Measurements from ENCODE around the gene SOX5.

The SOX5 gene

GRCh38 chr12:23911574-23911973 lies 37.9 kb downstream of the SOX5 start:
- Histone ChIP-seq H3K27ac (ENCODE audit: low read depth, low read length) (no peak overlapping the region), H3K9me3 (ENCODE audit: control insufficient read depth in 1 of 2, low read length in 2 of 2) (no peaks in the 10 kb centered on the region), H3K36me3 (ENCODE audit: control insufficient read depth in 1 of 2, insufficient read depth in 2 of 2, low read length in 2 of 2) (no peaks in the 10 kb centered on the region), H3K4me1 (ENCODE audit: control insufficient read depth in 1 of 2, insufficient read depth in 2 of 2, low read length in 2 of 2) (no peaks in the 10 kb centered on the region), H3K27me3 (ENCODE audit: control insufficient read depth in 1 of 2, insufficient read depth in 2 of 2, low read length in 2 of 2) (no peaks in the 10 kb centered on the region), H3K9ac (ENCODE audit: low read depth in 1 of 2, low read length in 2 of 2) (no peak overlapping the region), H3K4me3 (ENCODE audit: low read depth in 1 of 2, low read length in 2 of 2) (no peak overlapping the region)

DNA sequence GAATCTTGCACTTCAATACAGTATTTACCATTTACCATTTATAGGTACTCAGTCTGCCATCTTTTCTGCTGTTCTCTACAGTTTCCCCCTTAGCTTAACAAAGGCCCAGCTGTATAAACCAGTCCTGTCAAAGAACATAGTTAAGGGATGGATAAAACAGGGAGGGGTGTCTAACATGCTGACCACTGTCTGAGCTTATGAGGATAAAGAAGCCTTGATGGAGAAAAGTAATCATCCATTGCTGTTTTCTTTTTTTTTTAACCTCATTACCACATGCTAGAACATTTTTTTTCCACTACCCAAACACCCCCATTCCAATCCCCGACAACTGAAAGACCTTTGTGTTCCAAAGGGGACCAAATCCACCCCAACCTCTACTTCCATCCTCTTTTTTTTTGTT lies 39.9 kb downstream of the SOX5 start:
- Histone ChIP-seq H3K9me3 (ENCODE audit: control insufficient read depth in 1 of 2, low read length in 2 of 2) (no peaks in the 10 kb centered on the region), H3K27me3 (ENCODE audit: control insufficient read depth in 1 of 2, insufficient read depth in 2 of 2, low read length in 2 of 2) (no peaks in the 10 kb centered on the region), H3K9ac (ENCODE audit: low read depth in 1 of 2, low read length in 2 of 2) (no peak overlapping the region), H3K36me3 (ENCODE audit: control insufficient read depth in 1 of 2, insufficient read depth in 2 of 2, low read length in 2 of 2) (no peaks in the 10 kb centered on the region), H3K4me1 (ENCODE audit: control insufficient read depth in 1 of 2, insufficient read depth in 2 of 2, low read length in 2 of 2) (no peaks in the 10 kb centered on the region), H3K4me3 (ENCODE audit: low read depth in 1 of 2, low read length in 2 of 2) (no peak overlapping the region), H3K27ac (ENCODE audit: low read depth, low read length) (no peak overlapping the region)

DNA sequence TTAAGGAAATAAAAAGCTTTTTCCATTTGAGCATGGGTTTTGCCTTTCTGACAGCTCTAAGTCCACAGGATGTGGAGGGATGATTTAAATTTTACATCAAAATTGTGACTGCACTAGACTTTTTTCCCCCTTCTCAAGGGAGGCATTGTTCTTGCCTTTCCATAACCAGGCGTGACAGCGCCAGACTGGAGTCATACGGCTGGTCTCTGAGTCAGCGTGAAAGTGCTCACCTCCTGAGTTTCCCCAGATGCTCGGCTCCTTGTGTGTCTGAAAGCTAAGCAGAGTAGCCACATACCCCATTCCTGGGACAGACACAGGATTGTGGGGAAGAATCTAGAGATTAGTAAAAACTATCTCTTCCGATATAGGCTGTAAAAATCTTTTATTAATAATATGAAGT lies 43.1 kb downstream of the SOX5 start:
- no peak overlapping the region for H3K4me3 ChIP-seq (ENCODE audit: low read depth in 1 of 2, low read length in 2 of 2)
- no peaks in the 10 kb centered on the region for H3K9me3 ChIP-seq (ENCODE audit: control insufficient read depth in 1 of 2, low read length in 2 of 2)
- no peaks in the 10 kb centered on the region for H3K4me1 ChIP-seq (ENCODE audit: control insufficient read depth in 1 of 2, insufficient read depth in 2 of 2, low read length in 2 of 2)
- H3K9ac ChIP-seq (ENCODE audit: low read depth in 1 of 2, low read length in 2 of 2) = no peak overlapping the region
- no peaks in the 10 kb centered on the region for H3K36me3 ChIP-seq (ENCODE audit: control insufficient read depth in 1 of 2, insufficient read depth in 2 of 2, low read length in 2 of 2)
- no peak overlapping the region for H3K27ac ChIP-seq (ENCODE audit: low read depth, low read length)
- H3K27me3 ChIP-seq (ENCODE audit: control insufficient read depth in 1 of 2, insufficient read depth in 2 of 2, low read length in 2 of 2) = no peaks in the 10 kb centered on the region

DNA sequence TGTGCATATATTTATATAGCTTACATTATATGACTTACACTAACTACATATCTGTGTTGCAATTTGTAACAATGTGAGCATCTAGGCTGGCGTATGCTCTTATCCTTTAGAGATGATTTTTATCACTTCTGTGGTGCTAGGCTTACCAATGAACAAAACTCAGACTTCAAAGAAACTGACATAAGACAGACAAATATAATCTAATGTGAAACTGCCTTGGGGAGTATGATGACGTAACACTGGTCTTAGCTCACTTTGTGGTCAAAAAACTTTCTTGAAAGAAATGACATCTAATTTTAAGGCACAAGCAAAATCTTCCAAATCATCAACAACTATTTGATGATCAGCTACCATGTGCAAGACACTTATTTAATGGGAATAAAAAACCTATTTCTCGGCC lies 50.0 kb downstream of the SOX5 start:
- Histone ChIP-seq H3K27me3 (ENCODE audit: control insufficient read depth in 1 of 2, insufficient read depth in 2 of 2, low read length in 2 of 2) (no peaks in the 10 kb centered on the region), H3K4me3 (ENCODE audit: low read depth in 1 of 2, low read length in 2 of 2) (no peak overlapping the region), H3K36me3 (ENCODE audit: control insufficient read depth in 1 of 2, insufficient read depth in 2 of 2, low read length in 2 of 2) (no peaks in the 10 kb centered on the region), H3K27ac (ENCODE audit: low read depth, low read length) (no peak overlapping the region), H3K4me1 (ENCODE audit: control insufficient read depth in 1 of 2, insufficient read depth in 2 of 2, low read length in 2 of 2) (no peaks in the 10 kb centered on the region), H3K9me3 (ENCODE audit: control insufficient read depth in 1 of 2, low read length in 2 of 2) (no peaks in the 10 kb centered on the region), H3K9ac (ENCODE audit: low read depth in 1 of 2, low read length in 2 of 2) (no peak overlapping the region)

DNA sequence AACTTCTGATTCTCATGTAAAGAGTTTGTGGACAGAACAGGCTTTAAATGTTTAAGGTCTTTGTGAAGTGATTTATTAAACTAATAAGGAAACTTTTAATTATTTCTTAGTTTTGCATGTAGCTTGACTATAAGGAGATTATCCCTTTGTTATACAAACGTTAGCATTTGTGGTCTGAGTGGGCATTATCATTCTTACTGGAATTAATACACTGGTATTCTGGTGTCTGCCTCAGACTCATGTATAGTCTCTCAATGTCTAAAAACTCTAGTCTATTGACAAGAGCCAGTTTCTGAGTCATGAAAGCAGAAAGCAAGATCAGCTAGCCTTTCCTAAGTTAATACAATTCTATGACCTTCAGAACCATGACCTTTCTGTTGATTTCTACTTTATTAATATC lies 51.3 kb downstream of the SOX5 start:
- Histone ChIP-seq H3K27ac (ENCODE audit: low read depth, low read length) (no peak overlapping the region), H3K9ac (ENCODE audit: low read depth in 1 of 2, low read length in 2 of 2) (no peak overlapping the region), H3K27me3 (ENCODE audit: control insufficient read depth in 1 of 2, insufficient read depth in 2 of 2, low read length in 2 of 2) (no peaks in the 10 kb centered on the region), H3K4me1 (ENCODE audit: control insufficient read depth in 1 of 2, insufficient read depth in 2 of 2, low read length in 2 of 2) (no peaks in the 10 kb centered on the region), H3K4me3 (ENCODE audit: low read depth in 1 of 2, low read length in 2 of 2) (no peak overlapping the region), H3K36me3 (ENCODE audit: control insufficient read depth in 1 of 2, insufficient read depth in 2 of 2, low read length in 2 of 2) (no peaks in the 10 kb centered on the region), H3K9me3 (ENCODE audit: control insufficient read depth in 1 of 2, low read length in 2 of 2) (no peaks in the 10 kb centered on the region)

GRCh38 chr12:23895792-23896218 lies 53.7 kb downstream of the SOX5 start:
- no peak overlapping the region for H3K27ac ChIP-seq (ENCODE audit: low read depth, low read length)
- no peaks in the 10 kb centered on the region for H3K9me3 ChIP-seq (ENCODE audit: control insufficient read depth in 1 of 2, low read length in 2 of 2)
- H3K27me3 ChIP-seq (ENCODE audit: control insufficient read depth in 1 of 2, insufficient read depth in 2 of 2, low read length in 2 of 2) = no peaks in the 10 kb centered on the region
- no peaks in the 10 kb centered on the region for H3K36me3 ChIP-seq (ENCODE audit: control insufficient read depth in 1 of 2, insufficient read depth in 2 of 2, low read length in 2 of 2)
- no peak overlapping the region for H3K9ac ChIP-seq (ENCODE audit: low read depth in 1 of 2, low read length in 2 of 2)
- no peak overlapping the region for H3K4me3 ChIP-seq (ENCODE audit: low read depth in 1 of 2, low read length in 2 of 2)
- H3K4me1 ChIP-seq (ENCODE audit: control insufficient read depth in 1 of 2, insufficient read depth in 2 of 2, low read length in 2 of 2) = no peaks in the 10 kb centered on the region

GRCh38 chr12:23893611-23894010 lies 55.9 kb downstream of the SOX5 start:
- H3K36me3 ChIP-seq (ENCODE audit: control insufficient read depth in 1 of 2, insufficient read depth in 2 of 2, low read length in 2 of 2) = no peaks in the 10 kb centered on the region
- H3K27me3 ChIP-seq (ENCODE audit: control insufficient read depth in 1 of 2, insufficient read depth in 2 of 2, low read length in 2 of 2) = no peaks in the 10 kb centered on the region
- H3K27ac ChIP-seq (ENCODE audit: low read depth, low read length) = no peak overlapping the region
- no peak overlapping the region for H3K4me3 ChIP-seq (ENCODE audit: low read depth in 1 of 2, low read length in 2 of 2)
- H3K4me1 ChIP-seq (ENCODE audit: control insufficient read depth in 1 of 2, insufficient read depth in 2 of 2, low read length in 2 of 2) = no peaks in the 10 kb centered on the region
- H3K9me3 ChIP-seq (ENCODE audit: control insufficient read depth in 1 of 2, low read length in 2 of 2) = no peaks in the 10 kb centered on the region
- H3K9ac ChIP-seq (ENCODE audit: low read depth in 1 of 2, low read length in 2 of 2) = no peak overlapping the region

DNA sequence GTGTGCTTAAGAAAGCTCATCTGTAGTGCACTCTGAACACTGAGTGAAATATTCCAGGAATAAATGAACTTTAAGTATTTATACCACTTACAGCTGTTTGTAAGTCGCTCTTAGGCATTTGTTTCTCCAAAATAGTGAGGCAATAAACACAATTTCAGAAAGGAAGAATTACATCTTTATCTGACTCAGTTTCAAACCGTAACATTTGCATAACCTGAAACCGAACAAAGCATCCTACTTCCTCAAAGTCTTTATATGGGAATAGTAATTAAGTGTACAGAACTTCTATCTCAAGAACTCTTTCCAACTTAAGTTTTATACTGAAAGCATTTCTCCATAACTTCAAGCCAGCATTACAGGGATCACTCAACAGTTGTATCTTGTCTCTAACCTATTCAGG lies 58.4 kb downstream of the SOX5 start:
- Histone ChIP-seq H3K4me3 (ENCODE audit: low read depth in 1 of 2, low read length in 2 of 2) (no peak overlapping the region), H3K9me3 (ENCODE audit: control insufficient read depth in 1 of 2, low read length in 2 of 2) (no peaks in the 10 kb centered on the region), H3K27me3 (ENCODE audit: control insufficient read depth in 1 of 2, insufficient read depth in 2 of 2, low read length in 2 of 2) (no peaks in the 10 kb centered on the region), H3K4me1 (ENCODE audit: control insufficient read depth in 1 of 2, insufficient read depth in 2 of 2, low read length in 2 of 2) (no peaks in the 10 kb centered on the region), H3K9ac (ENCODE audit: low read depth in 1 of 2, low read length in 2 of 2) (no peak overlapping the region), H3K36me3 (ENCODE audit: control insufficient read depth in 1 of 2, insufficient read depth in 2 of 2, low read length in 2 of 2) (no peaks in the 10 kb centered on the region), H3K27ac (ENCODE audit: low read depth, low read length) (no peak overlapping the region)

DNA sequence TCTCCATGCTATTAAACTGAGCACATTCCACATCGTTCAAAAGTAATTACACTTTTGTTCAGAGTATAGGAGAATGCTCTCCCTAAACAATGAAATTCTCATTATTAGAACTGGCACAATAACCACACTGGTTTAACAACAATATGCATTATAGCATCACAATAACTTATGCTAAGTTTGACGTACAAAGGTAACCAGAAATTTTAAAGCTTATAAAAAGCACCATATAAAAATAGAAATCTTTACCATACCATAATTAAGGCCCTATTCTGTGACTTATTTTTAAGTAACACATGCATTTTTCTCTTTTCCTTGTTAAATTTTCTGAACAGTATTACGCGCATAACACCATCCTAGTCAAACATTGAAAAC lies 60.4 kb downstream of the SOX5 start:
- Histone ChIP-seq H3K27me3 (ENCODE audit: control insufficient read depth in 1 of 2, insufficient read depth in 2 of 2, low read length in 2 of 2) (no peaks in the 10 kb centered on the region), H3K9me3 (ENCODE audit: control insufficient read depth in 1 of 2, low read length in 2 of 2) (no peaks in the 10 kb centered on the region), H3K27ac (ENCODE audit: low read depth, low read length) (no peak overlapping the region), H3K9ac (ENCODE audit: low read depth in 1 of 2, low read length in 2 of 2) (no peak overlapping the region), H3K36me3 (ENCODE audit: control insufficient read depth in 1 of 2, insufficient read depth in 2 of 2, low read length in 2 of 2) (no peaks in the 10 kb centered on the region), H3K4me1 (ENCODE audit: control insufficient read depth in 1 of 2, insufficient read depth in 2 of 2, low read length in 2 of 2) (no peaks in the 10 kb centered on the region), H3K4me3 (ENCODE audit: low read depth in 1 of 2, low read length in 2 of 2) (no peak overlapping the region)

GRCh38 chr12:23888396-23889068 lies 60.9 kb downstream of the SOX5 start:
- no peak overlapping the region for H3K27ac ChIP-seq (ENCODE audit: low read depth, low read length)
- no peak overlapping the region for H3K4me3 ChIP-seq (ENCODE audit: low read depth in 1 of 2, low read length in 2 of 2)
- no peaks in the 10 kb centered on the region for H3K9me3 ChIP-seq (ENCODE audit: control insufficient read depth in 1 of 2, low read length in 2 of 2)
- no peak overlapping the region for H3K9ac ChIP-seq (ENCODE audit: low read depth in 1 of 2, low read length in 2 of 2)
- no peaks in the 10 kb centered on the region for H3K27me3 ChIP-seq (ENCODE audit: control insufficient read depth in 1 of 2, insufficient read depth in 2 of 2, low read length in 2 of 2)
- H3K36me3 ChIP-seq (ENCODE audit: control insufficient read depth in 1 of 2, insufficient read depth in 2 of 2, low read length in 2 of 2) = no peaks in the 10 kb centered on the region
- no peaks in the 10 kb centered on the region for H3K4me1 ChIP-seq (ENCODE audit: control insufficient read depth in 1 of 2, insufficient read depth in 2 of 2, low read length in 2 of 2)
